ENCODE results near the gene DNAH1. TPM values are rescaled to one million over a fixed set of nuclear protein-coding genes. Genes with fewer than 3 reads are reported as not detected.

The DNAH1 gene
- total RNA-seq, 1 experiment from 2014 or later = 3.0 TPM

GRCh38 chr3:52446631-52447511 is 130.8 kb downstream of the DNAH1 start:
- H3K9me3 Mint-ChIP-seq (ENCODE audit: unreplicated experiment) = no peaks in the 10 kb centered on the region
- POLR2A ChIA-PET = interaction anchor here (0.7 kb wide), 1 partner anchor 15 kb away, joined by 3 read pairs; no protein-coding TSS in a partner anchor
- peaks cover 6% of the 10 kb centered on the region for H3K36me3 Mint-ChIP-seq (ENCODE audit: insufficient read depth, unreplicated experiment)
- no peaks in the 10 kb centered on the region for H3K27me3 Mint-ChIP-seq (ENCODE audit: insufficient read depth, unreplicated experiment)
- intact Hi-C loops (cut with micrococcal nuclease) = loop anchor here (1.0 to 10.0 kb wide), 3 partner anchors 19 to 212 kb away; partner anchors contain the start of gene TWF2
- H3K4me3 Mint-ChIP-seq (ENCODE audit: unreplicated experiment) = no peak overlapping the region
- DNase-seq (ENCODE audit: unreplicated experiment) = peak; percentile 68
- CTCF ChIA-PET = interaction anchor here (0.5 to 8.3 kb wide), 17 partner anchors 8 to 1907 kb away, joined by 3 to 278 read pairs (median 4); no protein-coding TSS in a partner anchor
- no peaks in the 10 kb centered on the region for H3K4me1 Mint-ChIP-seq (ENCODE audit: insufficient read depth, unreplicated experiment)
- no peak overlapping the region for H3K27ac Mint-ChIP-seq (ENCODE audit: low read depth, unreplicated experiment)
- peak; percentile 99 for TF ChIP-seq CTCF (IDR thresholded peaks at IDR 0.05; ENCODE audit: unreplicated experiment)
- BruUV-seq (replicated peaks) = no TSS peak

GRCh38 chr3:52447512-52448355 is 131.6 kb downstream of the DNAH1 start:
- intact Hi-C loops (cut with micrococcal nuclease) = loop anchor here (1.0 to 10.0 kb wide), 3 partner anchors 19 to 213 kb away; partner anchors contain the start of gene TWF2
- H3K27ac Mint-ChIP-seq (ENCODE audit: low read depth, unreplicated experiment) = no peak overlapping the region
- peaks cover 6% of the 10 kb centered on the region for H3K36me3 Mint-ChIP-seq (ENCODE audit: insufficient read depth, unreplicated experiment)
- CTCF ChIA-PET = interaction anchor here (0.5 to 8.3 kb wide), 20 partner anchors 9 to 660 kb away, joined by 3 to 278 read pairs (median 4); partner anchors contain the start of gene UQCC5
- no peak for DNase-seq (ENCODE audit: unreplicated experiment)
- H3K9me3 Mint-ChIP-seq (ENCODE audit: unreplicated experiment) = no peaks in the 10 kb centered on the region
- no peak for TF ChIP-seq CTCF (IDR thresholded peaks at IDR 0.05; ENCODE audit: unreplicated experiment)
- no peaks in the 10 kb centered on the region for H3K4me1 Mint-ChIP-seq (ENCODE audit: insufficient read depth, unreplicated experiment)
- POLR2A ChIA-PET = interaction anchor here (0.7 to 1.5 kb wide), 6 partner anchors 9 to 159 kb away, joined by 3 to 6 read pairs (median 4); no protein-coding TSS in a partner anchor
- no TSS peak for BruUV-seq (replicated peaks)
- H3K27me3 Mint-ChIP-seq (ENCODE audit: insufficient read depth, unreplicated experiment) = no peaks in the 10 kb centered on the region
- no peak overlapping the region for H3K4me3 Mint-ChIP-seq (ENCODE audit: unreplicated experiment)

Small RNA genes lying within 50 kb of the gene (microRNA-seq; reads per million reads assigned to microRNA genes)
- not detected for gene MIR135A1
- gene MIRLET7G = 66,686 reads per million, percentile 99 among the genes with 10 or more reads in this experiment

Other genes starting within 250 kb of the DNAH1 start
- 7.5 and 9.8 TPM in 2 replicates for gene POC1A, start 161.9 kb upstream of the DNAH1 start, total RNA-seq (2022)
- gene ALAS1, start 118.2 kb upstream of the DNAH1 start, total RNA-seq (2022) = 29.2 and 35.7 TPM in 2 replicates
- not detected in 2 replicates for gene TLR9, start 90.7 kb upstream of the DNAH1 start, total RNA-seq (2022)
- 30.5 and 47.0 TPM in 2 replicates for gene TWF2, start 77.2 kb upstream of the DNAH1 start, total RNA-seq (2022)
- 10.4 and 14.0 TPM in 2 replicates for gene PPM1M, start 70.6 kb upstream of the DNAH1 start, total RNA-seq (2022)
- 60.7 and 62.5 TPM in 2 replicates for gene WDR82, start 37.7 kb upstream of the DNAH1 start, total RNA-seq (2022)
- 17.6 and 20.5 TPM in 2 replicates for gene GLYCTK, start 28.5 kb upstream of the DNAH1 start, total RNA-seq (2022)
- gene BAP1, start 93.7 kb downstream of the DNAH1 start, total RNA-seq (2022) = 61.5 and 77.5 TPM in 2 replicates
- gene PHF7, start 94.3 kb downstream of the DNAH1 start, total RNA-seq (2022) = 5.7 and 7.4 TPM in 2 replicates
- 0.12 TPM in 1 of 2 replicates, not detected in the other for gene SEMA3G, start 128.8 kb downstream of the DNAH1 start, total RNA-seq (2022)
- gene TNNC1, start 137.7 kb downstream of the DNAH1 start, total RNA-seq (2022) = 0.61 TPM in 2 replicates
- gene NISCH, start 139.3 kb downstream of the DNAH1 start, total RNA-seq (2022) = 60.5 and 69.7 TPM in 2 replicates
- not detected in 2 replicates for gene STAB1, start 179.0 kb downstream of the DNAH1 start, total RNA-seq (2022)
- gene NT5DC2, start 217.5 kb downstream of the DNAH1 start, total RNA-seq (2022) = 28.9 and 36.9 TPM in 2 replicates
- 22.6 and 25.9 TPM in 2 replicates for gene UQCC5, start 220.3 kb downstream of the DNAH1 start, total RNA-seq (2022)

Measured in MCF 10A (cell line).